K562 (cell line): ENCODE data around the gene GPR4. TPM values are rescaled to one million over a fixed set of nuclear protein-coding genes. Genes with fewer than 3 reads are reported as not detected.

Source experiments
- FIP1L1 ChIP-seq: fragments of 200-400 bp; formaldehyde crosslinking; IDR thresholded peaks from 2 replicates; pipeline ENCODE4 v1.6.1; 2018; ENCODE audit warnings: mild to moderate bottlenecking, low read depth, low read length; ENCODE audit not compliant: poor library complexity, severe bottlenecking
- HDAC2 ChIP-seq: fragments of 450-650 bp; IDR thresholded peaks from 2 replicates; pipeline ENCODE4 v1.6.1; 2016; ENCODE audit warnings: mild to moderate bottlenecking
- HMG20A ChIP-seq: fragments of 450-650 bp; formaldehyde crosslinking; conservative IDR thresholded peaks from 2 replicates; pipeline ENCODE4 v1.4.0; 2020; ENCODE audit warnings: mild to moderate bottlenecking, mixed read lengths
- KAT8 ChIP-seq: fragments of 450-650 bp; IDR thresholded peaks from 2 replicates; pipeline ENCODE4 v1.6.1; 2016; ENCODE audit warnings: low read depth, mild to moderate bottlenecking
- KLF13 ChIP-seq: fragments of 450-650 bp; IDR thresholded peaks from 2 replicates; pipeline ENCODE4 v1.6.1; 2016; ENCODE audit warnings: missing genetic modification characterization, low read depth, mild to moderate bottlenecking, missing compliant biosample characterization, moderate library complexity, borderline replicate concordance
- MCM3 ChIP-seq: fragments of 450-650 bp; IDR thresholded peaks from 2 replicates; pipeline ENCODE4 v1.6.1; 2016
- NONO ChIP-seq, 2 experiments: fragments of 200-400 bp in 1 of 2; fragments of 450-650 bp in 1 of 2; formaldehyde crosslinking in 1 of 2; IDR thresholded peaks; 2 replicates each; pipeline ENCODE4 v1.6.1; 2017; ENCODE audit warnings: low read depth in 2 of 2, mild to moderate bottlenecking in 2 of 2, moderate library complexity in 2 of 2, low read length in 1 of 2
- POLR2G ChIP-seq: fragments of 200-400 bp; formaldehyde crosslinking; IDR thresholded peaks from 2 replicates; pipeline ENCODE4 v1.6.1; 2017; ENCODE audit warnings: low read depth, mild to moderate bottlenecking, antibody characterized with exemption, low read length, moderate library complexity
- RNF2 ChIP-seq: sonication (generic); IDR thresholded peaks from 2 replicates; pipeline ENCODE4 v1.6.1; 2016
- SRF ChIP-seq, 2 experiments: fragments of 250-450, 450-650 bp in 1 of 2; sonication (Bioruptor Pico) in 1 of 2; sonication (generic) in 1 of 2; formaldehyde crosslinking; IDR thresholded peaks; 2 replicates each; pipeline versions ENCODE4 v1.5.0 to v1.5.1; 2020 to 2022; ENCODE audit warnings: mild to moderate bottlenecking in 1 of 2, missing genetic modification reagents in 1 of 2
- YY1 ChIP-seq, 3 experiments: IDR thresholded peaks; 2 replicates each; pipeline ENCODE4 v1.6.1; 2011; ENCODE audit warnings: low read length in 2 of 3, mild to moderate bottlenecking in 2 of 3, moderate library complexity in 2 of 3, borderline replicate concordance in 1 of 3, control low read depth in 1 of 3, low read depth in 1 of 3; ENCODE audit not compliant: insufficient read depth in 3 of 3, insufficient replicate concordance in 2 of 3, control insufficient read depth in 1 of 3, insufficient read length in 1 of 3; ENCODE audit errors: extremely low read depth in 1 of 3
- ZNF146 ChIP-seq: IDR thresholded peaks from one replicate; pipeline ENCODE4 v1.6.1; 2018; ENCODE audit warnings: missing compliant biosample characterization; ENCODE audit not compliant: unreplicated experiment
- ZNF431 ChIP-seq: sonication (generic); formaldehyde crosslinking; IDR thresholded peaks from 2 replicates; pipeline ENCODE4 v1.8.0; 2022; ENCODE audit warnings: mild to moderate bottlenecking, missing genetic modification reagents
- polyA plus RNA-seq, 8 experiments: library from polyadenylated mRNA; depleted of rRNA in 4 of 8; stranded (reverse) in 5 of 8; unstranded in 3 of 8; fragments of >200 nt; fragmentation: Nextera tagmentation in 2 of 8; fragmentation: Illumina TruSeq in 1 of 8; extraction: Ambion mirVana in 2 of 8; extraction: Trizol in 1 of 8; gene quantifications; 2 replicates each; pipeline versions ENCODE4 v1.2.1 to v1.2.3, GENCODE V29; 2011 to 2014; ENCODE audit warnings: inconsistent platforms in 1 of 8, missing spikeins in 1 of 8
- total RNA-seq, 7 experiments: library from RNA; depleted of rRNA in 6 of 7; stranded (reverse); fragments of >200 nt in 6 of 7; fragmentation: Illumina TruSeq in 2 of 7; extraction: Trizol in 2 of 7; gene quantifications; 2 replicates each; pipeline versions ENCODE4 v1.2.1 to v1.2.3, GENCODE V29; 2011 to 2021; ENCODE audit warnings: low replicate concordance in 1 of 7
- TF ChIP-seq, protein P1 (sequence below), 2 experiments: fragments of 450-650 bp in 1 of 2; sonication (generic) in 1 of 2; formaldehyde crosslinking in 1 of 2; IDR thresholded peaks; 2 replicates each; pipeline versions ENCODE4 v1.7.1 to v1.9.0; 2016 to 2022; ENCODE audit warnings: inconsistent platforms in 1 of 2, mild to moderate bottlenecking in 1 of 2, missing genetic modification reagents in 1 of 2
- TF ChIP-seq, protein P2 (sequence below): IDR thresholded peaks from 2 replicates; pipeline ENCODE4 v1.6.1; 2011; ENCODE audit warnings: borderline replicate concordance, low read depth, mild to moderate bottlenecking, moderate library complexity, low read length; ENCODE audit not compliant: insufficient read depth, poor library complexity, severe bottlenecking

GPR4 gene
- total and polyA plus RNA-seq, 9 of the 15 experiments (the other 6 are each of a cell fraction or from before 2014, with no cell fraction given): 0.03 to 0.09 (median 0.04) TPM; not detected in 5

DNA sequence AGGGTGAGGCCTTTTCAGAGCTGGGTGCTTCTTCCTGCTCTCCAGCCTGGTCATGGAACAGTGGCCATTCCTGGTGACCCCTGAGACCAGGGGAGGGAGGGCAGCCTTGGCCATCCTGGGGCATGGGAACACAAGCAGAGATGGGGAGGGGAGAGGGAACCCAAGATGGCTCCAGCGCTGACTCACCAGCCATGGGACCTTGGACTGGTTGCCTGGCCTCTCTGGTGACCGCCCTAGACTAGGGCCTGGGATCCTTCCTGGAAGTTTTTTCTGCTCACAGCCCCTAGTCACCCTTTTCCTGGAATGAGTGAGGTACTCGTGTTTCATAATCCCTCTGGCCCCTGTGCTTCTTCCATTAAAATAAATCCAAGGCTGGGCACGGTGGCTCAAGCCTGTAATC, 14.1 kb downstream of the GPR4 start (continued):
- no peak for TF ChIP-seq POLR2G
- TF ChIP-seq MCM3: no peak
- TF ChIP-seq, protein P1, sequence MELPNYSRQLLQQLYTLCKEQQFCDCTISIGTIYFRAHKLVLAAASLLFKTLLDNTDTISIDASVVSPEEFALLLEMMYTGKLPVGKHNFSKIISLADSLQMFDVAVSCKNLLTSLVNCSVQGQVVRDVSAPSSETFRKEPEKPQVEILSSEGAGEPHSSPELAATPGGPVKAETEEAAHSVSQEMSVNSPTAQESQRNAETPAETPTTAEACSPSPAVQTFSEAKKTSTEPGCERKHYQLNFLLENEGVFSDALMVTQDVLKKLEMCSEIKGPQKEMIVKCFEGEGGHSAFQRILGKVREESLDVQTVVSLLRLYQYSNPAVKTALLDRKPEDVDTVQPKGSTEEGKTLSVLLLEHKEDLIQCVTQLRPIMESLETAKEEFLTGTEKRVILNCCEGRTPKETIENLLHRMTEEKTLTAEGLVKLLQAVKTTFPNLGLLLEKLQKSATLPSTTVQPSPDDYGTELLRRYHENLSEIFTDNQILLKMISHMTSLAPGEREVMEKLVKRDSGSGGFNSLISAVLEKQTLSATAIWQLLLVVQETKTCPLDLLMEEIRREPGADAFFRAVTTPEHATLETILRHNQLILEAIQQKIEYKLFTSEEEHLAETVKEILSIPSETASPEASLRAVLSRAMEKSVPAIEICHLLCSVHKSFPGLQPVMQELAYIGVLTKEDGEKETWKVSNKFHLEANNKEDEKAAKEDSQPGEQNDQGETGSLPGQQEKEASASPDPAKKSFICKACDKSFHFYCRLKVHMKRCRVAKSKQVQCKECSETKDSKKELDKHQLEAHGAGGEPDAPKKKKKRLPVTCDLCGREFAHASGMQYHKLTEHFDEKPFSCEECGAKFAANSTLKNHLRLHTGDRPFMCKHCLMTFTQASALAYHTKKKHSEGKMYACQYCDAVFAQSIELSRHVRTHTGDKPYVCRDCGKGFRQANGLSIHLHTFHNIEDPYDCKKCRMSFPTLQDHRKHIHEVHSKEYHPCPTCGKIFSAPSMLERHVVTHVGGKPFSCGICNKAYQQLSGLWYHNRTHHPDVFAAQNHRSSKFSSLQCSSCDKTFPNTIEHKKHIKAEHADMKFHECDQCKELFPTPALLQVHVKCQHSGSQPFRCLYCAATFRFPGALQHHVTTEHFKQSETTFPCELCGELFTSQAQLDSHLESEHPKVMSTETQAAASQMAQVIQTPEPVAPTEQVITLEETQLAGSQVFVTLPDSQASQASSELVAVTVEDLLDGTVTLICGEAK (IDR thresholded peaks at IDR 0.05): no peak
- TF ChIP-seq, protein P1 (CRISPR knock-in tag; IDR thresholded peaks at IDR 0.05): no peak
- no peak for TF ChIP-seq ZNF146
- TF ChIP-seq KAT8: no peak
- TF ChIP-seq ZNF431 (CRISPR knock-in tag): no peak
- no peak for TF ChIP-seq SRF (CRISPR knock-in tag; IDR thresholded peaks at IDR 0.05)
- TF ChIP-seq HMG20A: no peak
- no peak for TF ChIP-seq RNF2
- 0 out of 2 replicates have a peak, but pooled peaks have one; percentile 25 for TF ChIP-seq KLF13
- TF ChIP-seq, protein P2, sequence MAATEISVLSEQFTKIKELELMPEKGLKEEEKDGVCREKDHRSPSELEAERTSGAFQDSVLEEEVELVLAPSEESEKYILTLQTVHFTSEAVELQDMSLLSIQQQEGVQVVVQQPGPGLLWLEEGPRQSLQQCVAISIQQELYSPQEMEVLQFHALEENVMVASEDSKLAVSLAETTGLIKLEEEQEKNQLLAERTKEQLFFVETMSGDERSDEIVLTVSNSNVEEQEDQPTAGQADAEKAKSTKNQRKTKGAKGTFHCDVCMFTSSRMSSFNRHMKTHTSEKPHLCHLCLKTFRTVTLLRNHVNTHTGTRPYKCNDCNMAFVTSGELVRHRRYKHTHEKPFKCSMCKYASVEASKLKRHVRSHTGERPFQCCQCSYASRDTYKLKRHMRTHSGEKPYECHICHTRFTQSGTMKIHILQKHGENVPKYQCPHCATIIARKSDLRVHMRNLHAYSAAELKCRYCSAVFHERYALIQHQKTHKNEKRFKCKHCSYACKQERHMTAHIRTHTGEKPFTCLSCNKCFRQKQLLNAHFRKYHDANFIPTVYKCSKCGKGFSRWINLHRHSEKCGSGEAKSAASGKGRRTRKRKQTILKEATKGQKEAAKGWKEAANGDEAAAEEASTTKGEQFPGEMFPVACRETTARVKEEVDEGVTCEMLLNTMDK: no peak
- TF ChIP-seq NONO (IDR thresholded peaks at IDR 0.05; ENCODE audit: low read depth in 2 of 2, low read length in 1 of 2): no peak
- TF ChIP-seq FIP1L1: no peak
- TF ChIP-seq YY1 (IDR thresholded peaks at IDR 0.05; ENCODE audit: borderline replicate concordance in 1 of 3, control insufficient read depth in 1 of 3, extremely low read depth in 1 of 3, insufficient read depth in 3 of 3, insufficient read length in 1 of 3, insufficient replicate concordance in 2 of 3, low read depth in 1 of 3, low read length in 2 of 3): peak in 2 of 3 experiments; percentile 52 to 79
- no peak for TF ChIP-seq HDAC2
